Panc1 (cell line): Measurements from ENCODE around the gene UST. TPM values are rescaled to one million over a fixed set of nuclear protein-coding genes. Genes with fewer than 3 reads are reported as not detected.

ENCODE experiments used
- ATAC-seq: fragments of 200-7000 bp; cut with Tn5 transposase; 2 replicates; pipeline ENCODE4 v1.9.1; 2020; ENCODE audit warnings: mild to moderate bottlenecking, moderate library complexity
- BruUV-seq: library from RNA; stranded (reverse); fragments of 400-500 nt; replicated peaks from 2 replicates; lab custom pipeline; 2021; lab: Mats Ljungman, UMichigan
- CTCF ChIA-PET: fragments of 300-600 bp; sonication (Branson Sonifier 250); formaldehyde crosslinking; loops from one replicate; lab custom pipeline; 2022; ENCODE audit warnings: antibody characterized with exemption; lab: Charles Lee
- POLR2A ChIA-PET: fragments of 300-600 bp; sonication (Branson Sonifier 250); formaldehyde crosslinking; loops from one replicate; lab custom pipeline; 2022; ENCODE audit warnings: antibody characterized with exemption; lab: Charles Lee
- DNase-seq: peaks from one replicate; pipeline ENCODE4 v3.0.0-alpha.2; 2010; ENCODE audit warnings: low read depth, low spot score
- H3K27ac ChIP-seq: 2 replicates; pipeline ENCODE4 v1.5.1; 2011; ENCODE audit warnings: mild to moderate bottlenecking, low read length, inconsistent platforms
- H3K27me3 ChIP-seq: fragments of 200-500 bp; sonication (Bioruptor generic); 2 replicates; pipeline ENCODE4 v1.6.0; 2014; ENCODE audit warnings: low read length, inconsistent platforms; ENCODE audit not compliant: control insufficient read depth, insufficient read depth
- H3K36me3 ChIP-seq: fragments of 200-500 bp; sonication (Bioruptor generic); 2 replicates; pipeline ENCODE4 v1.5.1; 2014; ENCODE audit warnings: inconsistent platforms, mild to moderate bottlenecking, low read length, moderate library complexity; ENCODE audit not compliant: control insufficient read depth, insufficient read depth
- H3K4me1 ChIP-seq: 2 replicates; pipeline ENCODE4 v1.5.1; 2011; ENCODE audit warnings: inconsistent platforms, mild to moderate bottlenecking, low read length, moderate library complexity; ENCODE audit not compliant: control insufficient read depth, insufficient read depth
- H3K4me3 ChIP-seq, 2 experiments: 2 replicates each; pipeline ENCODE4 v1.5.1; 2011 to 2012; ENCODE audit warnings: low read depth in 2 of 2, low read length in 2 of 2, mild to moderate bottlenecking in 2 of 2, inconsistent platforms in 1 of 2, moderate library complexity in 1 of 2
- H3K9me3 ChIP-seq: fragments of 200-500 bp; sonication (Bioruptor generic); 2 replicates; pipeline ENCODE4 v1.5.1; 2014; ENCODE audit warnings: low read depth, mild to moderate bottlenecking, inconsistent platforms, low read length, moderate library complexity; ENCODE audit not compliant: control insufficient read depth, insufficient read depth
- CTCF ChIP-seq: fragments of 450-650 bp; IDR thresholded peaks from 2 replicates; pipeline ENCODE4 v1.5.1; 2017; ENCODE audit warnings: mild to moderate bottlenecking
- POLR2AphosphoS5 ChIP-seq: IDR thresholded peaks from 2 replicates; pipeline ENCODE4 v1.6.1; 2012; ENCODE audit warnings: mild to moderate bottlenecking, low read depth, low read length, moderate library complexity
- REST ChIP-seq, 2 experiments: IDR thresholded peaks; 2 replicates each; pipeline ENCODE4 v1.6.1; 2011 to 2012; ENCODE audit warnings: low read depth in 2 of 2, control low read depth in 1 of 2, low read length in 1 of 2, mild to moderate bottlenecking in 1 of 2, moderate library complexity in 1 of 2; ENCODE audit not compliant: insufficient read depth in 1 of 2
- SIN3A ChIP-seq: IDR thresholded peaks from 2 replicates; pipeline ENCODE4 v1.6.1; 2012; ENCODE audit warnings: low read depth, mild to moderate bottlenecking, low read length, moderate library complexity, borderline replicate concordance; ENCODE audit not compliant: insufficient read depth
- TCF7L2 ChIP-seq: IDR thresholded peaks from 2 replicates; pipeline ENCODE4 v1.6.1; 2011; ENCODE audit warnings: mild to moderate bottlenecking, low read depth, low read length, inconsistent platforms
- in situ Hi-C: cut with HindIII; loops from 2 replicates; pipeline ENCODE4 v1.10.0; 2016; ENCODE audit warnings: low sequenced_read_pairs, low pct_unique_long_range_greater_than_20kb
- intact Hi-C: fragments of 100-400 bp; cut with micrococcal nuclease; formaldehyde crosslinking; loops from one replicate; pipeline ENCODE4 v1.10.0; 2022; ENCODE audit not compliant: unreplicated experiment
- total RNA-seq: library from RNA; stranded (reverse); gene quantifications from one replicate; pipeline ENCODE4 v1.2.1, GENCODE V29; 2021; ENCODE audit not compliant: unreplicated experiment

Gene UST
- total RNA-seq, 1 experiment from 2014 or later: 0.15 TPM

GRCh38 chr6:148854096-148854495 lies 107.3 kb downstream of the UST start:
- no peak overlapping the region for H3K27ac ChIP-seq
- no peaks in the 10 kb centered on the region for H3K4me1 ChIP-seq
- no TSS peak for BruUV-seq
- no peak overlapping the region for H3K4me3 ChIP-seq
- ATAC-seq (no peak), DNase-seq (no peak)
- no peaks in the 10 kb centered on the region for H3K27me3 ChIP-seq
- POLR2A ChIA-PET: no interaction called here
- H3K9me3 ChIP-seq: no peaks in the 10 kb centered on the region
- TF ChIP-seq SIN3A: no peak
- no peak for TF ChIP-seq TCF7L2
- no peak for TF ChIP-seq POLR2AphosphoS5
- TF ChIP-seq CTCF: no peak
- no peak for TF ChIP-seq REST (IDR thresholded peaks at IDR 0.05; ENCODE audit: insufficient read depth in 1 of 2, low read depth in 2 of 2, low read length in 1 of 2)
- H3K36me3 ChIP-seq: no peaks in the 10 kb centered on the region
- CTCF ChIA-PET: no interaction called here
- in situ Hi-C loops (no loop called here), intact Hi-C loops (no loop called here)

- BruUV-seq: no TSS peak
- ChIA-PET POLR2A (no interaction called here), CTCF (no interaction called here)
- no peak overlapping the region for H3K27ac ChIP-seq
- no peaks in the 10 kb centered on the region for H3K27me3 ChIP-seq
- DNase-seq (no peak), ATAC-seq (no peak)
- no peak for TF ChIP-seq CTCF
- no peak for TF ChIP-seq SIN3A
- TF ChIP-seq POLR2AphosphoS5: no peak
- no peak for TF ChIP-seq REST (IDR thresholded peaks at IDR 0.05; ENCODE audit: insufficient read depth in 1 of 2, low read depth in 2 of 2, low read length in 1 of 2)
- TF ChIP-seq TCF7L2: no peak
- H3K9me3 ChIP-seq: no peaks in the 10 kb centered on the region
- in situ Hi-C loops (no loop called here), intact Hi-C loops (no loop called here)
- H3K4me1 ChIP-seq: no peaks in the 10 kb centered on the region
- no peak overlapping the region for H3K4me3 ChIP-seq
- no peaks in the 10 kb centered on the region for H3K36me3 ChIP-seq
These were observed 108.2 kb downstream of the UST start for GRCh38 chr6:148854992-148855391.
